H9 (cell line): ENCODE results near the gene NEURL2. TPM values are rescaled to one million over a fixed set of nuclear protein-coding genes. Genes with fewer than 3 reads are reported as not detected.
"Not testable (repeated sequence)": the region's sequence is repeated elsewhere in the genome, so short reads cannot be mapped to it uniquely, and the experiment has no call there.

Experiments used
- DNase-seq: peaks from one replicate; pipeline ENCODE4 v3.0.0-alpha.2; 2017
- H2AFZ ChIP-seq: one replicate; pipeline ENCODE4 v1.6.1; 2013; ENCODE audit warnings: mild to moderate bottlenecking, low read length, control low read depth, moderate library complexity
- H2AK5ac ChIP-seq: 2 replicates; pipeline ENCODE4 v1.6.1; 2013; ENCODE audit warnings: low read length, control low read depth, mixed read lengths; ENCODE audit not compliant: insufficient read length
- H2BK120ac ChIP-seq: one replicate; pipeline ENCODE4 v1.6.1; 2013; ENCODE audit warnings: low read depth, mild to moderate bottlenecking, low read length, control low read depth, inconsistent platforms; ENCODE audit not compliant: poor library complexity, severe bottlenecking
- H2BK12ac ChIP-seq: 2 replicates; pipeline ENCODE4 v1.6.1; 2013; ENCODE audit warnings: low read length, control low read depth, mixed read lengths, low read depth; ENCODE audit not compliant: insufficient read length
- H2BK15ac ChIP-seq: 2 replicates; pipeline ENCODE4 v1.6.1; 2013; ENCODE audit warnings: low read depth, low read length, control low read depth
- H2BK20ac ChIP-seq: one replicate; pipeline ENCODE4 v1.6.1; 2013; ENCODE audit warnings: low read depth, mild to moderate bottlenecking, low read length, control low read depth, inconsistent platforms; ENCODE audit not compliant: poor library complexity, severe bottlenecking
- H2BK5ac ChIP-seq: 2 replicates; pipeline ENCODE4 v1.6.1; 2013; ENCODE audit warnings: low read length, control low read depth, mixed read lengths; ENCODE audit not compliant: insufficient read length
- H3K14ac ChIP-seq: 2 replicates; pipeline ENCODE4 v1.6.1; 2013; ENCODE audit warnings: low read length, control low read depth; ENCODE audit not compliant: insufficient read depth
- H3K18ac ChIP-seq: 2 replicates; pipeline ENCODE4 v1.6.1; 2013; ENCODE audit warnings: low read depth, mild to moderate bottlenecking, mixed read lengths, low read length, control low read depth; ENCODE audit not compliant: insufficient read length
- H3K23ac ChIP-seq: 2 replicates; pipeline ENCODE4 v1.6.1; 2013; ENCODE audit warnings: low read length, control low read depth, mixed read lengths, low read depth; ENCODE audit not compliant: insufficient read length
- H3K23me2 ChIP-seq: 2 replicates; pipeline ENCODE4 v1.6.1; 2013; ENCODE audit warnings: low read depth, mild to moderate bottlenecking, mixed read lengths, low read length, control low read depth; ENCODE audit not compliant: insufficient read length, poor library complexity, severe bottlenecking
- H3K27ac ChIP-seq: 2 replicates; pipeline ENCODE4 v1.5.1; 2013; ENCODE audit warnings: low read length, control low read depth, mixed read lengths, low read depth; ENCODE audit not compliant: insufficient read length
- H3K27me3 ChIP-seq: 2 replicates; pipeline ENCODE4 v1.6.1; 2013; ENCODE audit warnings: low read length, control low read depth, inconsistent platforms; ENCODE audit not compliant: insufficient read depth
- H3K4ac ChIP-seq: 2 replicates; pipeline ENCODE4 v1.6.1; 2013; ENCODE audit warnings: low read depth, mild to moderate bottlenecking, control low read depth, inconsistent platforms, low read length, moderate library complexity
- H3K4me1 ChIP-seq: 2 replicates; pipeline ENCODE4 v1.6.1; 2013; ENCODE audit warnings: low read length, control low read depth, inconsistent platforms; ENCODE audit not compliant: insufficient read depth
- H3K4me2 ChIP-seq: 2 replicates; pipeline ENCODE4 v1.6.1; 2013; ENCODE audit warnings: low read length, control low read depth, mixed read lengths; ENCODE audit not compliant: insufficient read length, insufficient read depth
- H3K56ac ChIP-seq: 2 replicates; pipeline ENCODE4 v1.6.1; 2013; ENCODE audit warnings: low read depth, mild to moderate bottlenecking, mixed read lengths, low read length, control low read depth; ENCODE audit not compliant: insufficient read length
- H3K79me1 ChIP-seq: 2 replicates; pipeline ENCODE4 v1.6.1; 2013; ENCODE audit warnings: low read depth, mild to moderate bottlenecking, moderate library complexity, low read length, control low read depth, inconsistent platforms; ENCODE audit not compliant: insufficient read depth, poor library complexity, severe bottlenecking
- H3K79me2 ChIP-seq: 2 replicates; pipeline ENCODE4 v1.6.1; 2013; ENCODE audit warnings: low read length, control low read depth, inconsistent platforms; ENCODE audit not compliant: insufficient read depth
- H3K9ac ChIP-seq: 2 replicates; pipeline ENCODE4 v1.6.1; 2013; ENCODE audit warnings: low read length, control low read depth, mixed read lengths; ENCODE audit not compliant: insufficient read length; ENCODE audit errors: extremely low read depth
- H3K9me3 ChIP-seq: one replicate; pipeline ENCODE4 v1.6.1; 2013; ENCODE audit warnings: low read depth, low read length, inconsistent platforms; ENCODE audit not compliant: control insufficient read depth
- H3T11ph ChIP-seq: one replicate; pipeline ENCODE4 v1.6.1; 2013; ENCODE audit warnings: mild to moderate bottlenecking, low read length, control low read depth, inconsistent platforms
- H4K20me1 ChIP-seq: one replicate; pipeline ENCODE4 v1.6.1; 2013; ENCODE audit not compliant: control insufficient read depth, insufficient read length, insufficient read depth
- H4K5ac ChIP-seq: 2 replicates; pipeline ENCODE4 v1.6.1; 2013; ENCODE audit warnings: low read depth, mild to moderate bottlenecking, mixed read lengths, low read length, control low read depth; ENCODE audit not compliant: insufficient read length
- H4K8ac ChIP-seq: replicated peaks from 2 replicates; pipeline ENCODE4 v1.6.1; 2013; ENCODE audit warnings: low read length, control low read depth, mixed read lengths, low read depth; ENCODE audit not compliant: insufficient read length
- H4K91ac ChIP-seq: 2 replicates; pipeline ENCODE4 v1.6.1; 2013; ENCODE audit warnings: low read depth, mild to moderate bottlenecking, moderate library complexity, mixed read lengths, low read length, control low read depth; ENCODE audit not compliant: insufficient read length
- H3K27ac Mint-ChIP-seq, 3 experiments: 2 replicates in 2 of 3; 3 replicates in 1 of 3; pipeline ENCODE4 v1.8.0; 2020 to 2021; ENCODE audit warnings: mixed read lengths in 3 of 3, mild to moderate bottlenecking in 1 of 3, moderate library complexity in 1 of 3
- H3K27me3 Mint-ChIP-seq: 2 replicates; pipeline ENCODE4 v1.8.0; 2021; ENCODE audit warnings: low read depth, mild to moderate bottlenecking, moderate library complexity, mixed read lengths
- H3K36me3 Mint-ChIP-seq, 3 experiments: 2 replicates in 2 of 3; 3 replicates in 1 of 3; pipeline ENCODE4 v1.8.0; 2020 to 2021; ENCODE audit warnings: low read depth in 3 of 3, mixed read lengths in 3 of 3; ENCODE audit not compliant: insufficient read depth in 1 of 3
- H3K4me1 Mint-ChIP-seq, 2 experiments: 2 replicates each; pipeline ENCODE4 v1.8.0; 2020; ENCODE audit warnings: mixed read lengths in 2 of 2
- H3K4me3 Mint-ChIP-seq, 2 experiments: 2 replicates in 1 of 2; 3 replicates in 1 of 2; pipeline ENCODE4 v1.8.0; 2020 to 2021; ENCODE audit warnings: mild to moderate bottlenecking in 2 of 2, mixed read lengths in 2 of 2, moderate library complexity in 1 of 2
- H3K9me3 Mint-ChIP-seq, 2 experiments: 2 replicates in 1 of 2; 3 replicates in 1 of 2; pipeline ENCODE4 v1.8.0; 2020; ENCODE audit warnings: mild to moderate bottlenecking in 2 of 2, mixed read lengths in 2 of 2, moderate library complexity in 1 of 2
- CTCF ChIP-seq: fragments of 200-600 bp; sonication (generic); conservative IDR thresholded peaks from 3 replicates; pipeline ENCODE4 v1.8.0; 2021; ENCODE audit warnings: antibody characterized with exemption, mild to moderate bottlenecking
- WGBS: extraction: QIAGEN DNeasy Blood & Tissue Kit; methylation state at CpG from one replicate; pipeline ENCODE4 v1.1.7; 2013; ENCODE audit warnings: missing lambda C conversion rate, low lambda C conversion rate, mixed read lengths; ENCODE audit not compliant: insufficient read length; ENCODE audit errors: extremely low coverage; 5-methylcytosine and 5-hydroxymethylcytosine counted together
- total RNA-seq: library from RNA; stranded (reverse); gene quantifications from 2 replicates; pipeline ENCODE4 v1.2.1, GENCODE V29; 2021

The NEURL2 gene
- total RNA-seq, 1 experiment from 2014 or later: 5.4 TPM

- peak overlapping the region; percentile 95 for H3K9ac ChIP-seq
- no peak overlapping the region for H2BK120ac ChIP-seq
- H3K23me2 ChIP-seq: peaks cover 11% of the 10 kb centered on the region
- Mint-ChIP-seq H3K27ac (peak overlapping the region; percentile 99 to 100 (median 100)), H3K9me3 (no peaks in the 10 kb centered on the region), H3K4me1 (peaks cover 23 to 29% of the 10 kb centered on the region in 2 experiments), H3K27me3 (no peaks in the 10 kb centered on the region; the same call in 1 of the 2 replicates), H3K4me3 (peak overlapping the region; percentile 97 to 98), H3K36me3 (peaks cover 6 to 14% (median 13%) of the 10 kb centered on the region in 3 experiments; a peak in 6 of 7 replicates)
- peaks cover 11% of the 10 kb centered on the region for H3K4me1 ChIP-seq
- H3K9me3 ChIP-seq: no peaks in the 10 kb centered on the region
- H3K4ac ChIP-seq: no peak overlapping the region
- H2BK15ac ChIP-seq: no peak overlapping the region
- H2BK20ac ChIP-seq: no peak overlapping the region
- WGBS: no CpG with 5 or more reads among the region's 22 CpGs
- peaks cover 4% of the 10 kb centered on the region; the same call in 1 of the 2 replicates for H3K79me2 ChIP-seq
- no peaks in the 10 kb centered on the region for H3K79me1 ChIP-seq
- H4K8ac ChIP-seq: no peak overlapping the region
- H3K14ac ChIP-seq: no peak overlapping the region
- H3K23ac ChIP-seq: no peak overlapping the region
- no peaks in the 10 kb centered on the region for H3K27me3 ChIP-seq
- H4K91ac ChIP-seq: no peak overlapping the region
- H3K56ac ChIP-seq: no peak overlapping the region
- no peak overlapping the region for H2BK12ac ChIP-seq
- no peak overlapping the region for H2AK5ac ChIP-seq
- H2AFZ ChIP-seq: no peak overlapping the region
- H3K27ac ChIP-seq: peak overlapping the region; percentile 61
- no peaks in the 10 kb centered on the region for H4K20me1 ChIP-seq
- no peak overlapping the region for H3T11ph ChIP-seq
- H3K4me2 ChIP-seq: peak overlapping the region; percentile 70
- peak; percentile 97 for DNase-seq
- H3K18ac ChIP-seq: peak overlapping the region; percentile 93
- no peak overlapping the region for H4K5ac ChIP-seq
- TF ChIP-seq CTCF: peak; percentile 44; the same call in 2 of the 3 replicates
- H2BK5ac ChIP-seq: no peak overlapping the region
These were observed 42.4 kb upstream of the NEURL2 start for GRCh38 chr20:45933266-45934045.

- H3K23ac ChIP-seq, H3K18ac ChIP-seq, H4K20me1 ChIP-seq, H4K5ac ChIP-seq, H2BK120ac ChIP-seq, H3K9me3 ChIP-seq, H4K91ac ChIP-seq, H3T11ph ChIP-seq, H4K8ac ChIP-seq, H2BK15ac ChIP-seq, H3K4me1 ChIP-seq, H3K9me3 Mint-ChIP-seq, H2BK5ac ChIP-seq, H3K9ac ChIP-seq, H2AFZ ChIP-seq, H3K4ac ChIP-seq, H3K36me3 Mint-ChIP-seq, H3K79me2 ChIP-seq, H3K4me3 Mint-ChIP-seq, H2AK5ac ChIP-seq, H3K27ac ChIP-seq, H3K56ac ChIP-seq, DNase-seq, H2BK20ac ChIP-seq, H3K4me2 ChIP-seq, H3K79me1 ChIP-seq, H3K27ac Mint-ChIP-seq, H3K27me3 ChIP-seq, H3K27me3 Mint-ChIP-seq, H2BK12ac ChIP-seq, H3K14ac ChIP-seq: not testable (repeated sequence)
- WGBS: no CpG with 5 or more reads among the region's 17 CpGs
- H3K4me1 Mint-ChIP-seq: peaks cover 9 to 20% of the 10 kb centered on the region in 2 experiments
- H3K23me2 ChIP-seq: peaks cover 11% of the 10 kb centered on the region
These were observed 40.7 kb upstream of the NEURL2 start for GRCh38 chr20:45931680-45932079.
